Thyroid gland (tissue), 4 donors: ENCODE data around the gene PADI3.

Source experiments
- POLR2A ChIP-seq, 2 donors: fragments of 450-650 bp; IDR thresholded peaks; one replicate each; pipeline ENCODE4 v1.6.1; 2017; ENCODE audit warnings: antibody characterized with exemption in 2 of 2, mild to moderate bottlenecking in 2 of 2, moderate library complexity in 1 of 2
- TF ChIP-seq, protein P1 (sequence below), 6 experiments: fragments of 200-600 bp in 3 of 6; fragments of 450-650 bp in 3 of 6; sonication (generic) in 3 of 6; IDR thresholded peaks; one replicate each; pipeline ENCODE4 v1.5.1; 2016 to 2019; ENCODE audit warnings: antibody characterized with exemption in 6 of 6, mild to moderate bottlenecking in 2 of 6, inconsistent platforms in 1 of 6, moderate library complexity in 1 of 6

DNA sequence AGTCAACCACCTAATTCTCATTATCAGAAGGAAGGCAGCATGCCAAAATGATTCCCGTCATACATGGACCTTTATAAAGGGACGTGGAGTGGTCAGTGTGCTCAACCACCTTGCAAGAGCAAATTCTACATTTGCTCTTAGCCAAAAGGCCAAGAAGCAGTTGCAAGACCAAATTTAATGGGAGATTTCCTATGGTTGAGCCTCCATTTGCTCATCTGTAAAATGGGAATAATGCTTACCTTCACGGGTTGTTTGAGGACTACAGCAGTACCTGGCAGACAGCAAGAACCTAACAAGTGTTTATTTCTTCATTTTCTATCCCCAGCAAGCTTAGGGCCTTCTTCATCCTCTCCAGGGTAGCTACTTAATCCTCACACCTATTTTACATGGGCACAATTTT lies 41.7 kb downstream of the PADI3 start:
- TF ChIP-seq, protein P1, sequence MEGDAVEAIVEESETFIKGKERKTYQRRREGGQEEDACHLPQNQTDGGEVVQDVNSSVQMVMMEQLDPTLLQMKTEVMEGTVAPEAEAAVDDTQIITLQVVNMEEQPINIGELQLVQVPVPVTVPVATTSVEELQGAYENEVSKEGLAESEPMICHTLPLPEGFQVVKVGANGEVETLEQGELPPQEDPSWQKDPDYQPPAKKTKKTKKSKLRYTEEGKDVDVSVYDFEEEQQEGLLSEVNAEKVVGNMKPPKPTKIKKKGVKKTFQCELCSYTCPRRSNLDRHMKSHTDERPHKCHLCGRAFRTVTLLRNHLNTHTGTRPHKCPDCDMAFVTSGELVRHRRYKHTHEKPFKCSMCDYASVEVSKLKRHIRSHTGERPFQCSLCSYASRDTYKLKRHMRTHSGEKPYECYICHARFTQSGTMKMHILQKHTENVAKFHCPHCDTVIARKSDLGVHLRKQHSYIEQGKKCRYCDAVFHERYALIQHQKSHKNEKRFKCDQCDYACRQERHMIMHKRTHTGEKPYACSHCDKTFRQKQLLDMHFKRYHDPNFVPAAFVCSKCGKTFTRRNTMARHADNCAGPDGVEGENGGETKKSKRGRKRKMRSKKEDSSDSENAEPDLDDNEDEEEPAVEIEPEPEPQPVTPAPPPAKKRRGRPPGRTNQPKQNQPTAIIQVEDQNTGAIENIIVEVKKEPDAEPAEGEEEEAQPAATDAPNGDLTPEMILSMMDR (IDR thresholded peaks at IDR 0.05) = no peak
- no peak for TF ChIP-seq POLR2A (IDR thresholded peaks at IDR 0.05)
